Effector memory CD4-positive, alpha-beta T cell (primary cell): ENCODE data around the gene CLEC16A.
"Not testable (repeated sequence)": the region's sequence is repeated elsewhere in the genome, so short reads cannot be mapped to it uniquely, and the experiment has no call there.

ENCODE experiments used
- DNase-seq, 3 donors: peaks; one replicate each; pipeline ENCODE4 v3.0.0-alpha.2; 2020
- H3K27ac ChIP-seq: 2 replicates; pipeline ENCODE4 v1.7.0; 2013; ENCODE audit warnings: mild to moderate bottlenecking, low read length, moderate library complexity; ENCODE audit not compliant: insufficient read depth, poor library complexity, severe bottlenecking
- H3K27me3 ChIP-seq: replicated peaks from 2 replicates; pipeline ENCODE4 v1.7.0; 2013; ENCODE audit warnings: mild to moderate bottlenecking, low read length; ENCODE audit not compliant: insufficient read depth, control insufficient read depth, poor library complexity, severe bottlenecking
- H3K36me3 ChIP-seq: 2 replicates; pipeline ENCODE4 v1.7.0; 2013; ENCODE audit warnings: mild to moderate bottlenecking, low read length, moderate library complexity; ENCODE audit not compliant: control insufficient read depth, insufficient read depth
- H3K4me1 ChIP-seq: 2 replicates; pipeline ENCODE4 v1.7.0; 2013; ENCODE audit warnings: low read length, mild to moderate bottlenecking; ENCODE audit not compliant: control insufficient read depth, insufficient read depth, poor library complexity, severe bottlenecking
- H3K4me3 ChIP-seq: 2 replicates; pipeline ENCODE4 v1.7.0; 2013; ENCODE audit warnings: low read length, low read depth, mild to moderate bottlenecking; ENCODE audit not compliant: insufficient read depth, poor library complexity, severe bottlenecking
- H3K9me3 ChIP-seq: 2 replicates; pipeline ENCODE4 v1.7.0; 2013; ENCODE audit warnings: mild to moderate bottlenecking, low read length, moderate library complexity; ENCODE audit not compliant: control insufficient read depth

The CLEC16A gene

DNA sequence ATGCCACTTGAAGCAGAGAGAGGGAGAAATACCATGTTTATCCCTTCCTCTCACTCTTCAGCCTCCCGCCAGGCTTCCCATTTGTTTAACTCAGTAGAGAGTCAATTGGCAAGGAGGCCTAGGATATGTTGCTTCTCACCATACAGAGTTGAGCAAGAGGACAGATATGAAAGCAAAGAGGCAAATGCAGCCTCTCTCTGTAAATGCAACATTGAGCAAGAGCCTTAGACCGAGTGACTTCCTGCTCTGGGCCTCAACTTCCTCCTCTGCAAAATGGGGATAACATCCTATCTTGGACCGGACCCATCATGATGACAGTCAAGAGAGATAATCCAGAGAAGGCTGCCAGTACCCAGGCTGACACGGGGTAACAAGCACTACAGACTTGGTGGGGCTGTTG lies 274.8 kb downstream of the CLEC16A start:
- no peak overlapping the region for H3K4me3 ChIP-seq
- peaks cover 12% of the 10 kb centered on the region for H3K4me1 ChIP-seq
- no peak overlapping the region for H3K27ac ChIP-seq
- peaks cover 6% of the 10 kb centered on the region for H3K9me3 ChIP-seq
- no peaks in the 10 kb centered on the region for H3K36me3 ChIP-seq
- H3K27me3 ChIP-seq, result no peaks in the 10 kb centered on the region
- no peak for DNase-seq

GRCh38 chr16:11220507-11220906 lies 276.1 kb downstream of the CLEC16A start:
- H3K27me3 ChIP-seq, H3K36me3 ChIP-seq, DNase-seq, H3K9me3 ChIP-seq, H3K4me3 ChIP-seq, H3K27ac ChIP-seq: not testable (repeated sequence)
- H3K4me1 ChIP-seq, result peaks cover 25% of the 10 kb centered on the region

DNA sequence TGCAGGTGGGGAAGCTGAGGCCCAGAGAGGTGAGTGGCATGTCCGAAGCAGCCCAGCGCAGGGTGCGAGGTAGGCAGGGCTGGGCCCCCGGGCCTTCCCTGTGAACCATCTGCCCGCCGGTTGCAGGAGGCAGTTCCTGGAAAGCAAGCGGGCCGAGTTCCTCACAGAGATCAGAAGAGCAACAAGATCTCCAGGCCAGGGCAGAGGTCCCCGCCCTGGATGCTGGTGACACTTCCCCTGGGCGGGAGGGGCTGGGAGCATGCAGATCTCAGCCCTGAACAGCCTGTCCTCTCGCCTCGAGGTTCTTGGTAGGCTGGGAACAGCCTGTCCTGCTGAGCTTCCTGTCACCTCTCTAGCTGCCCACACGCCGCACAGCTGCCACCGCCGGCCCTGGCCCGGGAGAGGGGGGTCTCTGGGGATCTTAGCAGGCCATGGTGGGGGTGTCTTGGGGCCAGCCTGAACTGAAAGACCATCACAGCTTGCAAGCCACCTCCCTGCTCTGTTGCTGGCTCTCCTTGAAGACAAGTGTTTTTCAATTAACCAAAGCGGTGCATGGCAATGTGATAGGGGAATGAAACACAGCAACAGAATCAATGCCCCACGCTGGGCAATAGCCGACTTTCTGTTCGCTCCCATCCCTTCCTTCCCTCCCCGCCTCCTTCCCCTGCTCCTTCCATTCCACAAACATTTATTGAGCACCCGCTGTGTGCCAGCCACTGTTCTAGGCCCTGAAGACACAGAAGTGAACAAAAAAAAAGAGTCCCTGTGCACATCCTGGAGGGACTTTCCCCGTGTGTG lies 279.9 kb downstream of the CLEC16A start:
- Histone ChIP-seq H3K9me3 (no peaks in the 10 kb centered on the region), H3K27ac (peak overlapping the region; percentile 82), H3K4me3 (no peak overlapping the region), H3K36me3 (no peaks in the 10 kb centered on the region), H3K27me3 (no peaks in the 10 kb centered on the region), H3K4me1 (peaks cover 30% of the 10 kb centered on the region)
- peak; percentile 16 to 37 (median 32) for DNase-seq

GRCh38 chr16:11224894-11225676 lies 280.7 kb downstream of the CLEC16A start:
- Histone ChIP-seq H3K4me3 (peak overlapping the region; percentile 31), H3K4me1 (peaks cover 30% of the 10 kb centered on the region), H3K27ac (peak overlapping the region; percentile 82), H3K36me3 (no peaks in the 10 kb centered on the region), H3K9me3 (no peaks in the 10 kb centered on the region), H3K27me3 (no peaks in the 10 kb centered on the region)
- DNase-seq, result peak; percentile 58 to 74 (median 63)

DNA sequence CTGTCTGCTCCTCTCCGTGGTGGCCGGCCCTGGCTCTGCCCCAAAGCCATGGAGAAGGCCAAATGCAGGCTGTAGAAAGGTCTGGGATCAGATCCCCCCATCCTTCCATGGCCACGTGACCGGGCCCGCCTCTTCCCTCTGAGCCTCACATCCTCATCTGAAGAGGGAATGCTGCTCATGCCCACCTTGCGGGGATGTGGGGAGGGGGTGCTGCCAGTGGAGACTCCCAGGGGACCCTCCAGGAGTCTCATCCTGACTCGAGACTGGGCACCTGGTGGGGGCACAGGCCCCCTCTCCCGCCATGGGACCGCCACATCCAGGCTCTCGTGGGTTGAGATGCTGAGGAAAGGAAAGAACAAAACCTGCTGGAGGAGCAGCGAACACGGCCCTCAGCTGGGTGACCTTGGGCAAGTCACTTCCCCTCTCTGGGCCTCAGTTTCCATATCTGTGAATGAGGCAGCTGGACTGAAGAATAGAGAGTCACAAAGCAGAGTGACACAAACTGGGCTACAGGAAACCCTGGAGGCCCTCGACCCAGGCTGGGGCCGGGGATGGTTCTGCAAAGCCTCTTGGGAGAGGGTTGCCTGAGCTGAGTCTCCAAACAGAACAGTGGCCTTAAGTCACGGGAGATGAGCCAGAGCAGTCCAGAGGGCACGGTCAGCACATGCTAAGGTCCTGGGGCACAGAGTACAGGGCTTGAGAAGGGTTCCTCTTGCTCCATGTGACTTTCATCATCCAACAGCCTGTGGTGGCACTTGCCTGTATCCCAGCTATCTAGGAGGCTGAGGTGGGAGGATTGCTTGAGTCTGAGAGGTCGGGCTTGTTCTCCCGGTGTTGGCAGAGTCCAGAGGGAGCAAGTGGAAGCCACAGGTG lies 281.5 kb downstream of the CLEC16A start:
- no peak for DNase-seq
- peak overlapping the region; percentile 82 for H3K27ac ChIP-seq
- peaks cover 30% of the 10 kb centered on the region for H3K4me1 ChIP-seq
- no peaks in the 10 kb centered on the region for H3K9me3 ChIP-seq
- H3K4me3 ChIP-seq, result peak overlapping the region; percentile 31
- no peaks in the 10 kb centered on the region for H3K36me3 ChIP-seq
- H3K27me3 ChIP-seq, result no peaks in the 10 kb centered on the region

DNA sequence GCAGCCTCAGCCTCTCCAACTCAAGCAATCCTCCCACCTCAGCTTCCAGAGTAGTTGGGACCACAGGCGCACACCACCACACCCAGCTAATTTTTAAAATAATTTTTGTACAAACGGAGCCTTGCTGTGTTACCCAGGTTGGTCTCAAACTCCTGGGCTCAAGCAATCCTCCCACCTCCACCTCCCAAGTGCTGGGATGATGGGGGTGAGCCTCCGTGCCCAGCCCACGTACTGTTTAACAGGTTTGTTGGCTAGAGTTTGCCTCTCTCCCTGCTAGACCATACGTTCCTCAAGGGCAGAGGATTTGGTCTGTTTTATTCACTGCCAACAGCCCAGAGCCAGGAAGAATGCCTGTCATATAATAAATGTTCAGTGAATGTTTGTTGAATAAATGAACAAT lies 285.1 kb downstream of the CLEC16A start:
- H3K9me3 ChIP-seq, result no peaks in the 10 kb centered on the region
- no peaks in the 10 kb centered on the region for H3K27me3 ChIP-seq
- H3K4me1 ChIP-seq, result peaks cover 45% of the 10 kb centered on the region
- no peak overlapping the region for H3K27ac ChIP-seq
- H3K4me3 ChIP-seq, result no peak overlapping the region
- H3K36me3 ChIP-seq, result no peaks in the 10 kb centered on the region
- no peak for DNase-seq

- Histone ChIP-seq H3K4me3 (no peak overlapping the region), H3K36me3 (no peaks in the 10 kb centered on the region), H3K27me3 (no peaks in the 10 kb centered on the region), H3K27ac (no peak overlapping the region), H3K4me1 (peaks cover 40% of the 10 kb centered on the region), H3K9me3 (no peaks in the 10 kb centered on the region)
- no peak for DNase-seq
These were observed 285.5 kb downstream of the CLEC16A start for GRCh38 chr16:11229906-11230305.

GRCh38 chr16:11231367-11231970 lies 287.1 kb downstream of the CLEC16A start:
- Histone ChIP-seq H3K4me1 (peaks cover 29% of the 10 kb centered on the region), H3K36me3 (no peaks in the 10 kb centered on the region), H3K27ac (no peak overlapping the region), H3K9me3 (no peaks in the 10 kb centered on the region), H3K27me3 (no peaks in the 10 kb centered on the region), H3K4me3 (no peak overlapping the region)
- DNase-seq, result no peak
